Lower leg skin (tissue), 3 donors: Measurements from ENCODE around the gene SPAG4.

ENCODE experiments used
- CTCF ChIP-seq, 3 donors: fragments of 450-650 bp; IDR thresholded peaks; one replicate each; pipeline ENCODE4 v1.5.1; 2016; ENCODE audit warnings: antibody characterized with exemption in 3 of 3, mild to moderate bottlenecking in 3 of 3, moderate library complexity in 2 of 3
- POLR2A ChIP-seq, 2 donors: fragments of 450-650 bp; IDR thresholded peaks; one replicate each; pipeline ENCODE4 v1.6.1; 2016 to 2017; ENCODE audit warnings: antibody characterized with exemption in 2 of 2, mild to moderate bottlenecking in 1 of 2, moderate library complexity in 1 of 2

- no peak for TF ChIP-seq CTCF (IDR thresholded peaks at IDR 0.05)
- no peak for TF ChIP-seq POLR2A (IDR thresholded peaks at IDR 0.05)
These were observed 18.4 kb upstream of the SPAG4 start for GRCh38 chr20:35597186-35597585.
